GM10248 (cell line): ENCODE data around the gene FTCD.

Experiments
- CTCF ChIA-PET: fragments of 300-600 bp; sonication (Branson Sonifier 250); formaldehyde crosslinking; extraction: SDS; loops from one replicate; lab custom pipeline; 2021; ENCODE audit warnings: antibody characterized with exemption; lab: Yijun Ruan, JAX
- POLR2A ChIA-PET: fragments of 350-650 bp; sonication (Branson Sonifier 250); formaldehyde crosslinking; extraction: SDS; loops from one replicate; lab custom pipeline; 2020; ENCODE audit warnings: antibody characterized with exemption; lab: Yijun Ruan, JAX
- DNase-seq: peaks from one replicate; pipeline ENCODE4 v3.0.0; 2012; ENCODE audit errors: extremely low spot score
- CTCF ChIP-seq: IDR thresholded peaks from 2 replicates; pipeline ENCODE4 v1.5.1; 2012; ENCODE audit warnings: mild to moderate bottlenecking, low read depth; ENCODE audit errors: extremely low read depth, missing control alignments, control extremely low read depth

Gene FTCD

DNA sequence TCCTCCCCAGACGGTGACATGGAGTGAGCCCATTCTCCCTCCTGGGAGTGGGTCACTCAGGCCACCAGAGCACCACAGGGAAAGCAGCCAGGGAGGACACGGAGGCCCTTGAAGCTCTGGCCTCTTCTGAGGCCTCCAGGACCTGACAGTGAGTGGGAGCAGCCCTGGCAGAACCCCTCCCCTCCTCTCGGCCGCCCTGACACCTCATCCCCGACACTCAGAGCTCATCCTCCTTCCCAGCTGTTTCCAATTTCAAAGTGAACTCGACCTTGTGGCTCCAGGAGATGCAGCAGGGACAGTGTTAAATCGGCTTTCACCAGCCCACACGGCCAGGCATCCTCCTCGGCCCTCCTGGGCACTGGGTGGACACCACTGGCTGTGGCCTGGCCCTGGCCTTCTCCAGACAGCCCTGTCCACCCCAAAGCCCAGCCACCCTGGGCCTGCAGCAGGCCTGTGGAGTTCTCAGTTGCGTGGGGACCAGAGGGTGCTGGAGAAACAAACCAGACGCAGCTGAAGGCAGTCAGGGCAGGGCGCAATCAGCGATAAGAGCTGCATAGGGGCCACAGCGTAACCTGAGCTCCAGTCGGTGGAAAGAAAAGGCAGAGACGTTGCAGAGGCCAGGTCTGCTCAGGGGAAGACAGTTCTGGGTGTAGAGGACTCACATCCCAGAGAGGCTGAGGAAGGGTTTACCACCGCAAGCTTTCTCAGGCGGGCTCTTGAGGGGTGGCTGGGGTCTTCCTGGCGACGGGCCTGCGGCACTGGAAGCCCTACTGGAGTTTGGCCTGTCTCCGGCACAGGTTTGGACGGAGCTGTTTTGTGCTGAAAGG is 27.1 kb downstream of the FTCD start:
- ChIA-PET CTCF (interaction anchor here (1.5 kb wide), 1 partner anchor 15 kb away, joined by 5 read pairs; no protein-coding TSS in a partner anchor), POLR2A (no interaction called here)
- TF ChIP-seq CTCF: no peak
- no peak for DNase-seq

GRCh38 chr21:46127239-46128105 is 27.9 kb downstream of the FTCD start:
- ChIA-PET CTCF (no interaction called here), POLR2A (no interaction called here)
- DNase-seq: no peak
- no peak for TF ChIP-seq CTCF

GRCh38 chr21:46126309-46127238 is 28.8 kb downstream of the FTCD start:
- ChIA-PET CTCF (no interaction called here), POLR2A (no interaction called here)
- DNase-seq: no peak
- no peak for TF ChIP-seq CTCF

- ChIA-PET POLR2A (no interaction called here), CTCF (no interaction called here)
- TF ChIP-seq CTCF: no peak
- no peak for DNase-seq
These were observed 29.5 kb downstream of the FTCD start for GRCh38 chr21:46125846-46126301.

- TF ChIP-seq CTCF: no peak
- ChIA-PET POLR2A (no interaction called here), CTCF (interaction anchor here (0.9 kb wide), 1 partner anchor 18 kb away, joined by 3 read pairs; no protein-coding TSS in a partner anchor)
- no peak for DNase-seq
These were observed 30.2 kb downstream of the FTCD start for GRCh38 chr21:46124926-46125845.
